DND-41 (cell line): ENCODE data around the gene MAPRE2.

ENCODE experiments used
- ATAC-seq: fragments of 200-7000 bp; cut with Tn5 transposase; 3 replicates; pipeline ENCODE4 v1.9.1; 2021; ENCODE audit warnings: low read depth; ENCODE audit not compliant: insufficient read depth
- DNase-seq: peaks from one replicate; pipeline ENCODE4 v3.0.0-alpha.2; 2020
- H2AFZ ChIP-seq: 2 replicates; pipeline ENCODE4 v1.6.0; 2012; ENCODE audit warnings: low read depth, low read length
- H3K27ac ChIP-seq: 2 replicates; pipeline ENCODE4 v1.5.1; 2012; ENCODE audit warnings: low read length, inconsistent platforms
- H3K27me3 ChIP-seq: fragments of 200-600 bp; sonication (generic); 2 replicates; pipeline ENCODE4 v1.6.0; 2012; ENCODE audit warnings: low read length, mild to moderate bottlenecking, inconsistent platforms; ENCODE audit not compliant: insufficient read depth, poor library complexity
- H3K36me3 ChIP-seq: 2 replicates; pipeline ENCODE4 v1.5.1; 2012; ENCODE audit warnings: low read length, inconsistent platforms; ENCODE audit not compliant: insufficient read depth
- H3K4me1 ChIP-seq: 2 replicates; pipeline ENCODE4 v1.5.1; 2012; ENCODE audit warnings: mild to moderate bottlenecking, low read length; ENCODE audit not compliant: insufficient read depth
- H3K4me2 ChIP-seq: 2 replicates; pipeline ENCODE4 v1.6.0; 2012; ENCODE audit warnings: mild to moderate bottlenecking, moderate library complexity, low read length, inconsistent platforms; ENCODE audit not compliant: insufficient read depth
- H3K4me3 ChIP-seq, 2 experiments: fragments of 200-600 bp in 1 of 2; shearing (Covaris generic) in 1 of 2; 2 replicates each; pipeline ENCODE4 v1.5.1; 2012 to 2016; ENCODE audit warnings: inconsistent platforms in 2 of 2, low read length in 2 of 2, mild to moderate bottlenecking in 2 of 2, low read depth in 1 of 2, moderate library complexity in 1 of 2
- H3K79me2 ChIP-seq: 2 replicates; pipeline ENCODE4 v1.6.0; 2012; ENCODE audit warnings: low read length, inconsistent platforms; ENCODE audit not compliant: insufficient read depth
- H3K9ac ChIP-seq: 2 replicates; pipeline ENCODE4 v1.6.0; 2012; ENCODE audit warnings: low read depth, mild to moderate bottlenecking, inconsistent platforms, low read length, moderate library complexity
- H3K9me3 ChIP-seq: 2 replicates; pipeline ENCODE4 v1.5.1; 2012; ENCODE audit warnings: low read length, moderate library complexity, mild to moderate bottlenecking, inconsistent platforms; ENCODE audit not compliant: insufficient read depth, severe bottlenecking
- H4K20me1 ChIP-seq: 2 replicates; pipeline ENCODE4 v1.6.0; 2012; ENCODE audit warnings: low read length; ENCODE audit not compliant: insufficient read depth
- CTCF ChIP-seq: IDR thresholded peaks from 2 replicates; pipeline ENCODE4 v1.5.1; 2012; ENCODE audit warnings: borderline replicate concordance, low read length, moderate library complexity, mild to moderate bottlenecking; ENCODE audit not compliant: poor library complexity, severe bottlenecking; ENCODE audit errors: extremely low read depth
- EZH2 ChIP-seq: IDR thresholded peaks from 3 replicates; pipeline ENCODE4 v1.6.1; 2012; ENCODE audit warnings: borderline replicate concordance, low read depth, mild to moderate bottlenecking, moderate library complexity, low read length, inconsistent platforms; ENCODE audit not compliant: severe bottlenecking

The MAPRE2 gene

GRCh38 chr18:35139517-35139916, 98.3 kb downstream of the MAPRE2 start:
- DNase-seq (no peak), ATAC-seq (no peak)
- H3K27ac ChIP-seq, result no peak overlapping the region
- H4K20me1 ChIP-seq, result peaks cover 4% of the 10 kb centered on the region; the same call in 1 of the 2 replicates
- no peaks in the 10 kb centered on the region for H3K9me3 ChIP-seq
- H3K27me3 ChIP-seq, result no peaks in the 10 kb centered on the region
- TF ChIP-seq CTCF (no peak), EZH2 (no peak)
- no peak overlapping the region for H2AFZ ChIP-seq
- H3K4me1 ChIP-seq, result no peaks in the 10 kb centered on the region
- H3K4me2 ChIP-seq, result no peak overlapping the region
- no peak overlapping the region for H3K9ac ChIP-seq
- no peak overlapping the region for H3K4me3 ChIP-seq
- peaks cover 65% of the 10 kb centered on the region for H3K36me3 ChIP-seq
- no peaks in the 10 kb centered on the region for H3K79me2 ChIP-seq

GRCh38 chr18:35141077-35141476, 99.9 kb downstream of the MAPRE2 start:
- no peaks in the 10 kb centered on the region for H3K27me3 ChIP-seq
- no peaks in the 10 kb centered on the region for H3K79me2 ChIP-seq
- no peaks in the 10 kb centered on the region for H3K9me3 ChIP-seq
- DNase-seq (no peak), ATAC-seq (no peak)
- no peak overlapping the region for H2AFZ ChIP-seq
- TF ChIP-seq EZH2 (no peak), CTCF (no peak)
- H3K27ac ChIP-seq, result no peak overlapping the region
- peaks cover 53% of the 10 kb centered on the region for H3K36me3 ChIP-seq
- H3K4me3 ChIP-seq, result no peak overlapping the region
- H3K4me2 ChIP-seq, result no peak overlapping the region
- H3K9ac ChIP-seq, result no peak overlapping the region
- H3K4me1 ChIP-seq, result no peaks in the 10 kb centered on the region
- H4K20me1 ChIP-seq, result no peaks in the 10 kb centered on the region

- Histone ChIP-seq H2AFZ (no peak overlapping the region), H3K9me3 (no peaks in the 10 kb centered on the region), H3K27me3 (no peaks in the 10 kb centered on the region), H3K36me3 (peaks cover 46% of the 10 kb centered on the region), H3K4me3 (no peak overlapping the region), H3K4me2 (no peak overlapping the region), H4K20me1 (no peaks in the 10 kb centered on the region), H3K27ac (no peak overlapping the region), H3K79me2 (no peaks in the 10 kb centered on the region), H3K4me1 (no peaks in the 10 kb centered on the region), H3K9ac (no peak overlapping the region)
- ATAC-seq, result no peak
- DNase-seq, result no peak
- no peak for TF ChIP-seq EZH2
- no peak for TF ChIP-seq CTCF
Observed at GRCh38 chr18:35141567-35142274, 100.5 kb downstream of the MAPRE2 start.

GRCh38 chr18:35142275-35142615, 101.0 kb downstream of the MAPRE2 start:
- Histone ChIP-seq H3K27me3 (no peaks in the 10 kb centered on the region), H3K27ac (no peak overlapping the region), H4K20me1 (no peaks in the 10 kb centered on the region), H3K79me2 (no peaks in the 10 kb centered on the region), H3K4me3 (no peak overlapping the region), H3K4me2 (no peak overlapping the region), H3K9me3 (no peaks in the 10 kb centered on the region), H3K9ac (no peak overlapping the region), H3K4me1 (no peaks in the 10 kb centered on the region), H3K36me3 (peaks cover 41% of the 10 kb centered on the region), H2AFZ (no peak overlapping the region)
- no peak for DNase-seq
- no peak for TF ChIP-seq EZH2
- ATAC-seq, result no peak
